HG03558 (cell line): ENCODE results near the gene HELZ2.

Source experiments
- ATAC-seq: cut with Tn5 transposase; IDR thresholded peaks from one replicate; pipeline ENCODE4 v1.9.1; 2021; ENCODE audit warnings: moderate number of reproducible peaks; ENCODE audit not compliant: unreplicated experiment; ENCODE audit errors: extremely low read depth

HELZ2 gene

GRCh38 chr20:63554361-63555278 is 19.4 kb downstream of the HELZ2 start:
- no peak for ATAC-seq

DNA sequence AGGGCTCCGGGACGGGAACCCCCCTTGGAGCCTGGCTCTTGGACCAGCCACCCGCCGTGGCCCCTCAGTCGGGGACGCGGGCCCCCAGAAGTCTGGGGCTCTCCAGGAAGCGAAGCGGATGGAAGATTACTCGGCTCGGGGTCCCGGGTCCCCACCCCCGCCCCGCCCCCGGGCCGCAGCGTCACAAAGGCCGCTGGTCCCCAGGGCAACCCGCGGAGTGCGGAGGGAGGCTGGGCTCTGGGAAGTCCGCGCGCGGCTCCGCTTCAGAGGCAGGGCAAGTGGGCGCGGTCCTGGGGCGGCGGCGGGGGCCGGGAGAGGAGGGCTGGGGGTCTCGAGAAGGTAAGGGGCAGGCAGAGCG is 20.1 kb downstream of the HELZ2 start, which contains the start of gene FNDC11:
Gene FNDC11, plus strand, starts transcription at position 227 of the 358 bp plus-strand sequence. CDS start 1,505 bp downstream, outside the sequence.
- no peak for ATAC-seq

GRCh38 chr20:63553251-63553932 is 20.6 kb downstream of the HELZ2 start:
- ATAC-seq, result no peak

DNA sequence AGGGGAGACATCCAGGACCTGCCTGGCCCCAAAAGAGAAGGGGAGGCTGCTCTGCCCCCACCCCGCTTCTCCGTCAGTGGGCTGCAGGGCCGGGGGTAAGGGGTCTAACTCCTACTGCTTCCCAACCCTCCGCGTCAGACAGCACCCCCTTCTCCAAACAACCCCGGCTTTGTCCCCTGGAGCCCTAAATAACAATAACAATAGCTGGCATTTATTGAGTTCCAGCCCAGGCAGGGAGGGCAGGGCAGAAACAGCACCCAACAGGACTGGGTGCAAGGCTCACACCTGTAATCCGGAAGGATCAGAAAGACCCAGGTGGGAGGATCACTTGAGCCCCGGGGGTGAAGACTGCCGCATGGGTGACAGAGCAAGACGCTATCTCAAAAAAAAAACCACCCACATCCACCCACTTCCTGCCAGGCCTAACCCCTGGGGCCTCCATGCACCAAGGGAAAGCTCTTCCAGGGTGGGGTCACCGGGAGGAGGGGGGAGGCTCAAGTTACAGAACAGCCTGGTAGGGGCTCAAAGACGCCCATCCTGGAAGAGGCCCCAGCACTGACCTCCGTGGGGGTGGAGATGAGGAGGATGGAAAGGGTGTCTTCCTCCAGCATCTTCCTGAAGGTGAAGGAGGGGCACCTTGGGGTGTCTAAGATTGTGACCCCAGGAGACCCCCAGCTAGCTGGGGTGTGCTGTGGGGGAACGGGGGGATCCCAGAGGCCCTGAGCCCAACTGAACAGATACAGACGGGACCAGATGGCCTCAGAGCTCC is 21.4 kb downstream of the HELZ2 start:
- no peak for ATAC-seq

DNA sequence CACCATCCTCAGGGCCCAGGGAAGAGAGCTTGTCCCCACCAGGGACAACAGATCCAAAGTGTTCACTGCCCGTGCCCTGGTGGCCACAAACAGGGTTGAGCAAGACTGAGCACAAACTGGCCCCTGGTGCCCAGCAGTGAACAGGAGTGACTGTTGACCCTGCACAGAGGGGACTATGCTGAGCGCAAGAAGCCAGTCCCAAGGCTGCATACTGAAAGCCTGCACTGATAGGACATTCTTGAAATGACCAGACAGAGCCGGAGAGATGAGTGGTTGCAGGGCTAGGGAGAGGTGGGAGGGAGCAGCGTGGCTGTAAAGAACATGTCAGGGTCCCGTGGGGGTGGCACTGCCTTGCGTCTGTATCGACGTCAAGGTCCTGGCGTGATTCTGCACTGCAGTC is 23.0 kb downstream of the HELZ2 start:
- ATAC-seq, result no peak

DNA sequence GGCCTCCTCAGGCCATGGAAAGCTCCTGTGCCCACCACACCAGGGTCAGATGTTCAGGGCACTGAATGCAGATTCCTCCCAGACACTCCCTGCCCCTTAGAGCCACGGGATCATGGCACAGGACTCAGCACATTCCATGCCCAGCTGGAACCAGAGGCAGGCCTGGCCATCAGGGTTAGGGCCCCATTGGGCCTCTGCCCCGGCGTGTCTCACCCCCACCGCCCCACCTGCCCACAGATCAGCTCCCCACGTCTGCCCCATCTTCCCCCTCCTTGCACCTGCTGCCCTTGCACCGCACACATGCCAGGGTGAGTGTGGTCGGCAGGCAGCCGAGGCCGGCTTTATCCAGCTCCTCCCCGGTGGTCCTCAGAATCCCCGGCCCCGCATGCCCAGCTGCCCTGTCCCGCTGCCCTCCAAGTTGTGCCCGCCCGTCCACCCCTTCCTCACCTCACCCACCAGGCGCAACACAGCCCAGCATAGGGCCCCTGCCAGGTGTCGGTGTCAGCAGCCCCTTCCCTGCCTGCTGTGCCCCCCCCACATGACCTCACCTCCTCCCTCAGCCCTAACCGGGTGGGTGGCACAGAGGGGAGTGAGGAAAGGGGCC is 24.3 kb downstream of the HELZ2 start:
- no peak for ATAC-seq

DNA sequence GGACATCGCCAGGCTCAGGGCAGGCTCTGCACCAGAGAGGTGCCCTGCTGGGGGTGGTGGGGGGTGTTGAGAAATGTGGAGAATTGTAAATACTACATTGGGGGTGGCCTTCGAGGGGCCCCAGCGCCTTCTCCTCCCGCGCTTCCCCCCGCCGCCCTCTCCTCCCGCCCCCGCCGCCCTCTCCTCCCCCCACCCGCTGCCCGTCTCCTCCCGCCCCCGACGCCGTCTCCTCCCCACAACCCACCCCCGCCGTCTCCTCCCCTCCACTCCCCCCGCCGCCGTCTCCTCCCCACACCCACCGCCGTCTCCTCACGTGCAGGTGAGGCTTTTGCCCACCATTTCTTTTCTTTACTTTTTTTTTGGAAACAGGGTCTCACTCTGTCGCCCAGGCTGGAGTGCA is 25.0 kb downstream of the HELZ2 start:
- no peak for ATAC-seq

DNA sequence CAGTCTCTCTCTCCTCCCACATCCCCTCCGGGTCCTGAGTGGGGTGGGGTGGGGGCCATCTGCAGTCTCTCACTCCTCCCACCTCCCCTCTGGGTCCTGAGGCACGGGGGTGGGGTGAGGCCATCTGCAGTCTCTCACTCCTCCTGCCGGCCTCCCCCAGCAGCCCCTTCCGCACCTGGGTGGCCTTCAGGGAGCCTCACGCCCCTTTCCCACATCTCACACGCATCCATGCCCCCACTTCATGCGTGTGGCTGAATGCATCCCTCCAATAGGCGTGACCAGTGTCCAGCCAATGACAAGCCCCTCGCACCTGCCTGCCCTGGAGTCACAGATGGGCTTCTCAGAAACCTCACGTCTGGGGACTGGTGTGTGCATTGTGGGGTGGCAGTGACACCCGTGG is 25.5 kb downstream of the HELZ2 start:
- ATAC-seq, result no peak

- ATAC-seq, result no peak
Observed at GRCh38 chr20:63547725-63548480, 26.1 kb downstream of the HELZ2 start, which contains the start of gene SRMS. SRMS (minus strand) TSS chr20:63547749; CDS start chr20:63547463, 286 bp downstream.

DNA sequence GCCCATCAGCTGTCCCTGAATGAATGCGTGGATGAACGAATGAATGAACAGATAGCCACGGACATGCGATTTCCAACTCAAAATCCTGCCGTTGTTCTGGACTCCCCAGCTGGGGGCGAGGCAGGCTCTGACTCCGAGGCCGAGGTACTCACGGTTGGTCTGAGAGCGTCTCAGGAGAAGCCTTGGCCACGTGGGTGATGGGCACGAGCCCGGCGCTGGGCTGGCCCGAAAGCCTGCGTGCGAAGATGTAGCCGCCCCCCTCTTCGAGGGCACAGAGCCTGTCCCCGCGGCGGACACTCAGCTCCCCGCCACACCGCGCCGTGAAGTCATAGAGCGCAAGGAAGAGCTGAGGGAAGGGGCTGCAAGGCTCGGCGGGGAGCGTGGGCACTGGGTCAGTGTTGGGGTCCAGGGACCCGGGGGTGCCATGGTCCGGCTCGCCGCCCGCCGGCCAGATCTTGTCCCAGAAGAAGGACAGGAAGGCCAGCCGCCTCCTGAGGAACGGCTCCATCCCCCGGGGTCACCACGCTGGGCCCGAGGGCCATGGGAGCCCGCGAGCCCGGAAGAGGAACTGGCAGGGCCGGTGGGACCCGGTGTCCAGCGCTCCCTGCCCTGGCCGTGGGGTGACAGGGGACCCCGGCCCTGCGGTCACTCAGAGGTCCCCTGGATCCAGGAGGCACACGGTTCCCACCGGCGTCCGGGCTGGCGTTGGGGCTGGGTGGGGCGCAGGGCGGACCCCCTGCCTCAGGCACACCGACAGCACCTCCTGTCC is 26.9 kb downstream of the HELZ2 start:
- ATAC-seq, result no peak

DNA sequence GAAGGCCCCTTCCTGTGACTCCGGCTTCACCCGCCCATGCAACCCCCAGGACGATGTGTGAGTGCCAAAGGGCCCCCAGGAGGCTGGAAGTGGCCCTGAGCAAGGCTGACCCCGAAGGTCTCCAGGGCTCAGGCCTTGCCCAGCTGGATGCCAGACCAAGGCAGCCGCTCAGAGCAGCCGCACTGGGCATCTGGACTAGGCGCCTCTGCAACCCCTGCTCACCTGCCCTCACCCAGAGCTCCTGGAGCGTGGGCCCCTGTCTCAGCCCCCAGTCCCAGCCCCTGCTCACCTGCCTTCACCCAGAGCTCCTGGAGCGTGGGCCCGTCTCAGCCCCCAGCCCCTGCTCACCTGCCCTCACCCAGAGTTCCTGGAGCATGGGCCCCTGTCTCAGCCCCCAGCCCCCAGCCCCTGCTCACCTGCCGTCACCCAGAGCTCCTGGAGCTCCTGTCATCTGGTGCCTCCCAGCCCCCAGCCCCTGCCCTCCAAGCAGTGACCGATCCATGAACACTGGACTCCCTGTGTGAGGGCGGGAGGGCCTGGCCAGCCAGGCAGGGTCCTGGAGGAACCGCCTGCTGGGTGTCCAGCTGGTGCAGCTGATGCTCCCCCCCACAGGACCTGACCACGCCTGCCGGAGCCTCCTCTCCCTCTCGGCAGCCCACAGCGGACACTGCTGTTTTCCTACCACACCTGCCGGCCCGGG is 27.6 kb downstream of the HELZ2 start:
- ATAC-seq, result no peak

DNA sequence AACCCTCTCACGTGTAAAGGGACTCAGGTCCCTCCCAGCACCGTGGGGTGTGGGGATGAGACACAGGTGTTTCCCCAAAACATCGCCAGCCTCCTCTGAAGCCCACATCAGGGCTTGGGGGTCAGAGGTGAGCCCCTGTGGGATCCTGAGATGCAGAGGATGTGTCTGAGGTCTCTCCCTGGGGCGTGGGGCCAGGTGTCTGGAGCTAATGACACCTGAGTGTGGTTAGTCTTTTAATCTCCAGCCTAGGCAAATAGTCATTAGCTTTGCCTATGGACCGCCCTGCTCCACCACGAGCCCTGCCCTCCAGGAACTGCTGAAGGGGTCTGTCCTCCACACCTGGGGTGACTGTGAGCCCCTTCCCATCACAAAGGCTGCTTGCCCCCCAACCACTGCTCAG is 28.2 kb downstream of the HELZ2 start:
- ATAC-seq, result no peak

DNA sequence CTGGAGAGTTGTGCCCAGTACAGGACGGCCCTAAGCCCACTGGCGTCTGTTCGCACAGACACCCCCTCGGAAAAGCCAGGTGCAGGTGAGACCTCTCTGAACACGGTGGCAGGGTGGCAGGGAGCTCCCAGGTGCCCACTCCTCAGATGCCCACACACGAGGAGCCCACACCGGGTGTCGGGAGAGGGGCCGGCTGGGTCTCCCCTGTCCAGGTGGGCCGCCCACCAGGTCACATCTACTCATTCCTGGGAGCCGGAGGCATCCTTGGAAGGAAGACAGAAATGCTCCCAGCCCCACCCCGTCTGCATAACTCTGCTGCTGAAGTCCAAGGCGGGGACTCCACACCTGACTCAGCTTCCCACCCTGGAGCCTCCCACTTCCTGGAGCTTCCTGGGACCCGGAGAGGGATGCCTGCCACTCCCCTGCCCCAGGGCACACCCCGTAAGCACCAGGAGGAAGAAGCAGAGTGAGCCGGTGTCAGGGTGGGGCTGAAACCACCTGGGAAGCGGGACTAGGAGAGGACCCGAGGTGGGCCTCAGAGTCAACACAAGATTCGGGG is 29.0 kb downstream of the HELZ2 start:
- ATAC-seq, result no peak

GRCh38 chr20:63544241-63544957 is 29.6 kb downstream of the HELZ2 start:
- ATAC-seq, result no peak

GRCh38 chr20:63543733-63544132 is 30.3 kb downstream of the HELZ2 start:
- no peak for ATAC-seq

DNA sequence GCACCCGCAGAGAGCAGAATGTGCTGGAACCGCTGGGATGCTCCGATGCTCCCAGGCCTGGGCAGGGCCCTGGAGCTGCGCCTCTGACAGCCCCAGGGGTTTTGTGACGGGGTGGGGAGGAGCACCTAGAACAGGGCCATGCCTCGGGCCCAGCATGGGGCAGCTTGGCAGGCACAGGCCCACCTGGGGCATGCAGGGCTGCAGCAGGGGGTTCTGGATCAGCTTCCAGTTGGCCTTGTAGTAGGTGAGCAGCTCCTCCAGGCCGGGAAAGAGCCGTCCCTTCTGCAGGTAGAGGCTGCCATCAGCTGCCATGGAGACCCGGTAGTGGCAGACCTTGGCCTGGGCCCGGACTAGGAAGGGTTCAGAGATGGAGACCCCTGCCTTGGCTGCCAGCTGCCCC is 30.9 kb downstream of the HELZ2 start:
- no peak for ATAC-seq

DNA sequence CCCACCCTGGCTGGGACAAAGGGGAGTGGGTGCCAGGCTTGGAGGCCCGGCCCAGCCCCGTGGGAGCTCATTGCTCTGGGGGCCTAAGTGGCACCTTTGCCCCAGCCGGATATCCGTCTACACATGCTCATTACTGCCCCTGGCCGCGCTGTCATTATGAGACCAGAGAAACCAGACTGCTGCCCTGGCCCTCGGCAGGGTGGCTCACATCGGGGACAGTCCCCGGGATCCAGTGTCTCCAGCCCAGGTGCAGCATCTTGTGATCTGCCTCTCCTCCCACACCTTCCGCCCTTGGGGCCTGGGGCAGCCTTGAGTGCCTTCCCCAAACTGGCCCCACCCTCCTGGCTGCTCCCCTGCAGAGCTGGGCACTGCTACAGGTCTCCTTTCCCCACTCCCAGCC is 31.3 kb downstream of the HELZ2 start:
- no peak for ATAC-seq
